HG03457 (cell line): ENCODE results near the gene RSPO1.
A peak's percentile ranks its signal among the peaks of the same experiment; 100 is the strongest.
"Not testable (repeated sequence)": the region's sequence is repeated elsewhere in the genome, so short reads cannot be mapped to it uniquely, and the experiment has no call there.

Experiments used
- ATAC-seq: cut with Tn5 transposase; IDR thresholded peaks from one replicate; pipeline ENCODE4 v1.9.1; 2021; ENCODE audit warnings: moderate number of reproducible peaks; ENCODE audit not compliant: unreplicated experiment

Gene RSPO1

DNA sequence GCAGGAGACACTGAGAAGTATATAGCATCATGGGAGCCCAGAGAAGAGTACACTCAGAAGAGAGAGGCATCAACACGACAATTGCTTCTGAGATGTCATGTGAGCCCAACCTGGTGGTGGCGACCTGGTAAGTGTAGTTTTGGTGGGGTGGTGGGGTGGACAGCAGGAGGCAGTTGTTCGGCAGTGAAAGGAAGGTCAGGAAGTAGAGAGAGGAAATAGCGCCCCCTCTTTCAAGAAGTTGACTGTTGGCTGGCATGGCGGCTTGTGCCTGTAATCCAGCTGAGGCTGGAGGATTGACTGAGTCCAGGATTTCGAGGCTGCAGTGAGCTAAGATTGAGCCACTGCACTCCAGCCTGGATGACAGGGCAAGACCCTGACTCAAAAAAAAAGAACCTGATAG is 12.6 kb downstream of the RSPO1 start:
- no peak for ATAC-seq

DNA sequence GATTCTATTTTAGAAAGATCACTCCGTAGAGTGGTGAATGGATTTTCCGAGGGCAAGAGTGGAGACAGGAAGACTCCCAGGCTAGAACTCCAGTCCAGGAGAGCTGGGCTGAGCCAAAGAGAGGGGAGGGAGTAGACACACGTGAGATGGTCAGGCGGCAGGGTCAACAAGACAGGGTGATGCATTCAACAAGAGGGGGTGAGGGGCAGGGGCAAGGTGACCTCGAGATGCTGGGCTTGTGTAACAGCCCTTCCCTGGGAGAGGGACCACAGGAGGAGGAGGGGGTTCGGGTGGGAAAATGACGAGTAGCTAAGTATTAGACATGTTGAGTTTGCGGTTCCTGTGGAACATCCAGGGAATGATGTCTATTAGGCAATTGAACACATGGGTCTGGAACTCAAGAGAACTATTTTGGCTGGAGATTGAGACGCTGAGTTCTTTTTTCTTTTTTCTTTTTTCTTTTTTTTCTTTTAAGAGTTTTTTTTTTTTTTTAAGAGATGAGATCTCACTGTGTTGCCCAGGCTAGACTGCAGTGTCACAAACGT is 13.3 kb downstream of the RSPO1 start:
- ATAC-seq: no peak

DNA sequence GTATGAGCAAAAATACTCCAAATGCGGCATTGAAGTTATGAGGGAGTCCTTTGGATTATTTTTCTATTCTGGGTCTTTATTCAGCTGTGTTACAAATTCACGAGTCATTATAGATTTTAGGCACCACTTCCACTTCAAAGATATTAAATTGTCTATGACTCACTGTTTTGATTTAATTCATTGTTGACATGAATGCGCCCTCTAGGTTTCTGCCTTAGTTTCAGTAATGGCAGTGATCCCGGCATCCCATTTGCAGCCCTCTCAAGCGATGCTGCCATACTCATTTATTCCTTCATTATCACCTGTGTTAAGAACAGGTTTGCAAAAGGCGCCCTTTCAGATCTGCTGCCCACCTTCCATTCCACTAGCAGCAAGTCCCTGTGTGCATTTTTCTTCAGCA is 14.0 kb downstream of the RSPO1 start:
- no peak for ATAC-seq

DNA sequence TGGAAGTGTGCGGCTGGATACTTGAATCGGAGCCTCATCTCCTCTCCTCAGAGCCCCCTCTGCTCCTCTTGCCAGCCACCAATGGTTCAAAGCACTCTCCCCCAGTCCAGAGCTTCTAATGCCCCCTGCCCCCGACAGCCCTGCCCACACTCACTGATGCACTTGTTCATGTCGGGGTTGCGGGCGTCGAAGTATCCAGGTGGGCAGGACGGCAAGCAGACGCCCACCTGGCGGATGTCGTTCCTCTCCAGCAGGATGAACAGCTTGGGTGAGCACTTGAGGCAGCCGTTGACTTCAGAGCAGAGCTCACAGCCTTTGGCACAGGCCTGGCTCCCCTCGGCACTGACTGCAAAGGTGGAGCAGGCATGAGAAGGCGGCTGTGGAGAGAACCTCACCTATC is 18.4 kb downstream of the RSPO1 start:
- ATAC-seq: no peak

DNA sequence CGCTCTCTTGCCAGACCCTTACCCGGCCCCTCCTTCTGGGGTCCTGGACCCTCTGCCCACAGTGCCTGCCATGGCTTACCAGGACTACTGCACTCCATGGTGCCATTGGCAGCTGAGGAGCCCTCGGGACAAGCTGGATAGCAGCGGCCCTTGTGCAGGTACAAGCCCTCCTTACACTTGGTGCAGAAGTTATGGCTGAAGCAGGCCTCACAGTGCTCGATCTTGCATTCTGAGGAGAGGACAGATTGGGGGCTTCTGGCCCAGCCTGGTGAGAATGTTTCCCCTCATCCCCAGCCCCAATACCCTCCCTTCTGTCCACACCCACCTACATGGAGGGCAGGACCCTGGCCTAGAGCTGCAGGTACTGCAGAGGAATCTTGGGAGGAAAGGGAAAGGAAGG is 20.6 kb downstream of the RSPO1 start:
- ATAC-seq: no peak

DNA sequence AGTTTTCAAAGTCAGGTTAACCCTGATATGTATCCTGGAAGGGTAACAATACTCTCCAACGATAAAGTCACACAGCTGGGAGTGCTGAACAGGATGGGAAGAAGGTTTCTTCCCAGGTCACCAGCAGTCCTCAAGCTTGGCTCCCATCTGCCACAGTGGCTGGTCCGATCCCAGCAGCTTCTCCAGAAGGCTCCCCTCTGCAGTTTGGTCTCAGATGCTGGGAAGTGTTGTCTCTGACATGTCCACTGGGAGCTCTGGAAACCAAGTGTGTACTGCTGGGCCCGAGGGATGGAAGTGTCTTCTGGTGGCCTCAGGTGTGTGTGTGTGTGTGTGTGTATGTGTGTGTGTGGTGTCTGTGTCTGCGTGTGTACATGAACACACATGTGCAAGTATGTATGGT is 22.5 kb downstream of the RSPO1 start:
- ATAC-seq: no peak

DNA sequence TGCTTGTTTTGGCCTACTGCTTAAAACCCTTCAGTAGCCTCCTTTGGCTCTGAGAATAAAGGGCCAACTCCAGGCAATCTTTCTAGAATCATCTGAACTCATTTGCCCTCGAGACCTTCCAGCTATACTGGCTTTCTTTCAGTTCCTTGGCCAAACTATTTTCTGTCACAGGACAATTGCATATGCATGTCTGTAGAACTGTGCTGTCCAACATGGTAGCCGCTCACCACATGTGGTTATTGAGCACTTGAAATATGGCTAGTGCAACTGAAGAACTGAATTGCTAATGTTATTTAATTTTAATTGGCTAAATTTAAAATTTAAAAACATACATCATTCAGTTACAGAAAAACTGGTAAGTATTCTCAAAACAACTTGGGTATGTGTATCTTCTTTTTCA is 24.7 kb downstream of the RSPO1 start:
- ATAC-seq: no peak

DNA sequence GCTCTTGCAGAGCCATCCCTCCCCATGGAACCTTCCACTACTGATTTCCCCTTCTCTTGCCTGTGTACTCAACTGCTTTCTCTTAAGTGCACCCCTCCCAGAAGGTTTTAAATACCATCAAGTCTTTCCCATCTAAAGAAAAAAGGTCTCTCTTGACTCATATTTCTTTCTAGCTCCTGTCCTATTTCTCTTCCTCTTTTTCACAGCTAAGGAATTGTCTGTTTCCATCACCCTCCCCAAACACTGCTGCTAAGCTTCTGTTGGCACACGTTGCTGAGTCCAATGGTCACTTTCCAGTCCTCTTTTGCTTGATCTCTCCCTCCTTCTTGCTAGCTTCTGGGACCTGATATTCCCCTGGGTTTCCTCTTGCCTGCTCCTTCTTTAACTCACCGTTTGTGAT is 25.7 kb downstream of the RSPO1 start:
- no peak for ATAC-seq

DNA sequence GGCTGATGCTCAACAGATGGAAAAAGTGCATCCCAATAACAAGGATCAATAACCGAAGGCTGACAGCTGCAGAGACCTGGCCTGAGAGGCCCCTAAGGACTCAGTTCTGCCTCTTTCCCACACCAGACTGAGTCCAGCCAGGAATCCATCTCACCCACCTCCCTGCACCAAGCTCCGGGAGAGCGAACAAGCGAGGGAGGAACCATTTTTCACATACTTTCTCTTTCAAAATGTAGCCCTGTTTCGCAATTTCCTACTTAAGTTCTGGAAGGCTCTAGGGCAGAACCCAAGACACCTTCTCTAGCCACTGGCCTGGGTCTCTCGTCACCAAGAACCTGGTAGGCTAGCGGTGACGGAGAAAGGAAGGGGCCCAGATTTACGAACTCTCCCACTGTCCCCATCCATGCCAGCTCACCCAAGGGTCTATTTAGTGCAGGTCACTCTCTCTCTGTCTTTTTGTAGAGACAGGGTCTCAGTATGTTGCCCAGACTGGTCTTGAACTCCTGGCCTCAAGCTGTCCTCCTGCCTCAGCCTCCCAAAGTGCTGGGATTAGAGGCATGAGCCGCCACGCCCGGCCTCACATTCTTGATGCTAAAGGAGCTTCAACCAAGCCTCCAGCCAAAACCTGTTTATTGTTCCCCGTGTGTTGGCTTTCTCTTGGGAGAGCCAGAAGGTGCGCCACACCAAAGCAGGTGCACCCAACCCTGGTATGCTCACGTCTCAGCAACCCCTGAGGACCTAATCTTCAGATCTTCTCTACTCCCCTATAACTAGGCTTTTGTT is 28.0 kb downstream of the RSPO1 start:
- no peak for ATAC-seq

DNA sequence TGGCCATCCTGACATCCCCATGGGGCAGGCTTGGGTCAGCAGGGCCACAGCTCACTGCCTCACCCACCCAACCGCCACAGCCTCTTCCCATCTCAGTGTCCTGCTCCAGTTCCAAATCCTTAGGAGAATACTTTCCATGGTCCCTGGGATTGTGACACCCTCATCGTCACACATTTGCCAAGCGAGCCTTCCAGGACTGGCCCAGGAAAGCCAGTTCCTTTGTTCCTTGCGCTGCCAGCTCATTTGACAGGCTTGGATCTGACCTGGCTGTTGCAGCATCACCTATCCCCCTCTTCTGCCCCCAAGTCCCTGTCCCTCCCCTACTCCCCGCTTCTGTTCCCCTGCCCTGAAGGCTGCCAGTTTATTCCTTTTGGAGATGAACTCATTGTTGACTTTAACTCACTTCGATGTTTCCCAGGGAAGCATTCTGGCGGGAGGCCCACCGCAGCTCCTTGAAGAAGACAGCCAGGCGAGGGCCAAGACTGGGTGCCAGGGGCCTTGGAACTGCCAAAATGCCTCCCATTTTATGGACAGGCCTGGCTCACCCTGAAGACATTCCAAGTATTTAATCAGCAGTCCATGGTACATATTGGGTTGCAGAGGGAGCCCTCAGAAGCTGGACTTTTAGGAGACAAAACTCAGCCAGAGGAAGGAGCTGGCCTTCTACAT is 28.8 kb downstream of the RSPO1 start:
- no peak for ATAC-seq

DNA sequence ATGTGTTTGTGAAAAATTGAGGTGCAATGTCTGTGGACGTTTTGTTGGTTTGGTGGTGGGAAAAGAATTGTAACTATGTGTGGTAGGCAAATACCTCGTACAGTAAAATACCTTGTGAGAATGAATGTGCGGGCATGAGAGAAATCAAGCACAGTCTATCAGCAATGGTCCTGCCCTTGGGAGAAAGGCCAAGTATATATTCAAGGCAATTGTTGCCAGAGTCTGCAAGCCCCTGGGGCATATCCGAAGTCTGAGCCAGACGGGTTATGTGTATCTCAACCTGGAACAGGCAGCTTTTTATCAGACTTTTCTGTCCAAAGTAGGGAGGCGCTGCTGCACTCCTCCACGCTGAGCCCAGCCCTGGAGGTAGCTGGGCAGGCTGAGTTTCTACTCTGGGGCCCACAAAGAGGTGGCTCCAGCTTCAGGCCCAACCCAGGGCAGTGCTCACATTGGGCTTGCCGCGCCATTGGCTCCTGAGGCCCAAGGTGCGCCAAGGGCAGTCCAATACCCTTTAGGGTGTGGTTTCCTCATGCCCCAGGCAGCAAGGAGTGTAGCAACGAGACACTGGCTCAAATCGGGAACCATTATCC is 29.5 kb downstream of the RSPO1 start:
- ATAC-seq: no peak

DNA sequence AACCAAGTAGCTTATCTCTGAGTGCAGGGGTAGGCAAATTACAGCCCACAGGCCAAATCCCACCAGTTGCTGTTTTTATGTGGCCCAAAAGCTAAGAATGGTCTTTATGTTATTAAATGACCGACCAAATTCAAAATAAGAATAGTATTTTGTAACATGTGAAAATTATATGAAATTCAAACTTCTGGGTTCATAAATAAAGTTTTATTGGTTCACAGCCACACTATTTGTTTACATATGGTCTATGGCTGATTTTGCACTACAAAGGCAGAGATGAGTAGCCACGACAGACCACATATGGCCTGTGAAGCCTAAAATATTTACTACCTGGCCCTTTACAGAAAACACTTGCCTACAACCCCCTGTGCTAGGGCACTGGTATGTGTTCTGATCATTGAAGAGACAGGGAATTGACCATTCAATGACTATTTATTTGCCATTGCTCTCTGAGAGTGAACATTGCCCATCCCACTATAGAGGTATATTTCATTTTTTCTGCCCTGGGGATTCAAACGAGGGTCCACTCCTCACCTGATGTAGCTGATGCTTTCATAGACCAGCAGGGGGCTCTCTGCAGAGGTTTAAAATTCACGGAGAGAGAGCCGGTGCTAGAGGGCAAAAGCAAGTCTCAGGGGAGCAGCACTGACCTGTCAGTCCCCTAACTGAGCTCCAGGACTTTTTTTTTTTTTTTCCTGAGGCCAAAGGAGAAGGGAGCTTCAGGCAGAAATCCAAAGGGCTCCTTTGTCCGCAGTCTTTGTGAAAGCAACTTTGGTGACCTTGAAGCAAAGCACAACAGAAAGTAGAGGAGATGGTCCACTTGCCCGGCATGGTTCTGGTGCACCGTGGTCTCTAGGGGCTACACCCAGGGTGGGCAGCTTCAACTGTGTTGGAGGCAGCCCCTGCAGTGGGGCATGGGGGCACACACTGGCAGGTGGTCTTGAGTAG is 31.7 kb downstream of the RSPO1 start:
- no peak for ATAC-seq

DNA sequence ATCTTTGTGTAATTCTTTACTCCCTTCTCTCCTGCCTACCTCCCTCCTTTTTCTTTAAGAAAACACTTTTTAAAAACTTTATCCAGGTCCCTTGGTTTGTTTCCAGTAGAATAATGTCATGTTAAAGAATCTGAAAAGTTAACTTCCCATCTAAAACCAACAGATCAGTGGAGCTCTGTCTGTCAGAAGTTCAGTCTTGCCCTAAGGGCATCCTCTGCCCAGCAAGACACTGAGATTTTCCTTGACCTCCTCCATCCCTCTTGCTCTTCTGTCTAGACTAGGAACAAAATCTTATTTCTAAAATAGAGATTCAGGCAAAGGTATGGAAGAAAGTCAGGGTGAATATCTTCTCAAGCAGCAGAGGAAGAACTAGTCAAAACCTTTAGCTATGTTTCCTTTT is 33.3 kb downstream of the RSPO1 start:
- no peak for ATAC-seq

DNA sequence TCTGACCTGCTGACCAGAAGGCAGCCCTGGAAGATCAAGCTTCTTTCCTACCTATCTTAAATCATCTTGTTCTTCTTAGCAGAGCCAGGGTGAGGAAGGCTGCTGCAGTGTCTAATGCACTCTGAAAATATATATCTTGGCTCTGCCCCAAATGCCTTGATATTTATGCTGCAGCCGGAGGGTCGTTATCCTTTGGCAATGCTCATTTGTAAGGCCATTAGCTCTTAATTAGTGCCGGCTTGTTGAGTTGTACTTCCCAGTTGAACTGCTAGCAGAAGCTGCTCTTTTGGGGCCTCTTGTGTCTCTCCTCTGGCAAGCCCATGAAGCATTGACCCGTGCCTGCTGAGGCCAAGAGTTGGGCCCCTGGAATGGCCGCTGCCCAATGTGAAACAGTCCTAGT is 34.8 kb downstream of the RSPO1 start:
- ATAC-seq: no peak

DNA sequence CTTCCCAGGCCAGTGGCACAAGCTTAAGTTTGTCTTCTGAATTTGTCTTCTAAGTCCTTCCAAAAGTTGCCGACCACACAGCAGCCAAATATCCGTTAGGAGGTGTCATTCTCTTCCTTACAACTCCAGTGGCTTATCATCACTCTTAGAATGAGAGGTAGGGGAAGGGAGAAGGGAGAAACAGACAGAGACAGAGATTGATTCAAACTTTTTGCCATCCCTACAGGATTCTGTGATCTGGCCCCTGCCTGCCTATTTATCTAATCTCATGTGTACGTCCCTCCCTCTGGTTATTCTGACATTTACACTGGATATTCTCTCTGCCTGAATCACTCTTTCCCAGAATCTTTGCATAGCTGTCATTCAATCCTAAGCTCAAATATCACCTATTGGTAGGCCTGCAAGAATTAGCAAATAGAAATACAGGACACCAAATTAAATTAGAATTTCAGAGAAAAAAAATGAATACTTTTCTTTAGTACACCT is 38.5 kb downstream of the RSPO1 start:
- no peak for ATAC-seq

DNA sequence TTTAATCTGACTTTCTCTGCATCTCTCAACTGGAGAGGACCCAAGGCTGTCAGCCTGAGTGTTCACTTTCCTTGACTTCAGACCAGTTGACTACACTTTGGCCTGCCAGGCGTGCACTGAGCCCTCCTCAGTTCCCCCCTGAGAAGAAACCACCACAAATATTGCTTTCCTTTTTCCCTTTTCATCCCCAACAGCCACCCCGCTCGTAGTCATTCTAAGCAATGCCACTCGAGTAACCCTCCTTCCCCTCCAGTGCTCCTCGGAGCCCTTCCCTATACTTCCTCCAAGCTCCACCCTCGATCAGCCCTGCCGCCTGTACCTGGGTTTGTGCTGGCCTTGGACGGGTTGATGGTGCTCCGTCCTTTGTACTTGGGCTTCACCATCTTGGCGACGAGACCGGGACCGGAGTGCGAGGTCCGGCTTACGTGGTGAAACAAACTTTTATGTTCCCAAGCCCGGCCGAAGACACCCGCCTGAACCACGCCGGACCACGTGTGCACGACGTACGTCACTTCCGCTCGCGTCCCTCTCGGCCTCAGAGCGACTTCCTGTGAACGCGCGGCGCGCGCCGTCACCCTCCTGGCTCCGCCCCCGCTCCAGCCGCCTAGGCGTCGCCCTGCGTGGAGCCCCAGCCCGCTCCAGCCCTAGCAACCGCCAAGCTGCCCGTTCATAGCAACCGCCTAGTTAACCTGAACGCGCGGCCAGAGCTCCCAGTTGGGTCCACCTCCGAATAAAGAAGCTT is 39.1 kb downstream of the RSPO1 start, which contains the start of gene GNL2:
GNL2 (minus strand) TSS at position 498 of the 742 bp plus-strand sequence; CDS start at position 383, 115 bp downstream.
- ATAC-seq: peak; percentile 85

DNA sequence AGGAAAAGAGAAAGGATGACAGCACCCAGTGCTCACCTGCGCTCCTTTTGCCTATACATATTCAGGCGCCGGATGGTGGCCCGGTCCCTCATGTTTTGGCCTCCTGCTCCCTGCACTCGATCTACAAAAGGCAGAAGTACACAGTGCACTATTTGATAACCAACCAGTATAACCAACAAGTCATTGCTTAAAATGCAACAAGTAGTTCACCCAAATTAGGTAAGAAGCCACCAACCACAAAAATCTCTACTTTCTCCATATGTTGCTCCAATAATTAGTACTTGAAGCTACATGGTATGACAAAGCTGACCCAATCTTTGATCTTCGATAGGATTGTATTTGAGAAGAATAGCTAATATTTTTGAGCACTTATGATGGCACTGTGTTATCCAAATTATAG is 41.0 kb downstream of the RSPO1 start:
- ATAC-seq: no peak

DNA sequence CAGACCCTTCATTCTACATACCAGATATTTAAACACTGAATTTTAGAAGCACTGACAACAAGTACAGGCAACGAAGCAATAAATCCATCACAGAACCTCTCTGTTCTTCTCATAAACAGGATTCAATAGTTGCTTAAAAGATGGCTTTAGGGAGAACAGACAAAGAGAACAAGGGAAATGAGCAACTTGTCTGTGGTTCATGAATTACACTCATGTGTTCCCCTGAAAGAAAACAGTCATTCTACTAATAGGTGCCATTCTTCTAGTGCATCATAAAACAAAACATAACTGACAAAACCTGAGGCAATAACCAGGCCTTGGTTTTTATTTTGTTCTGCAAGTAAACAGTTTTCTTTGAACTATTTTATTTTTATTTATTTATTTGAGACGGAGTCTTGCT is 45.8 kb downstream of the RSPO1 start:
- ATAC-seq: no peak

DNA sequence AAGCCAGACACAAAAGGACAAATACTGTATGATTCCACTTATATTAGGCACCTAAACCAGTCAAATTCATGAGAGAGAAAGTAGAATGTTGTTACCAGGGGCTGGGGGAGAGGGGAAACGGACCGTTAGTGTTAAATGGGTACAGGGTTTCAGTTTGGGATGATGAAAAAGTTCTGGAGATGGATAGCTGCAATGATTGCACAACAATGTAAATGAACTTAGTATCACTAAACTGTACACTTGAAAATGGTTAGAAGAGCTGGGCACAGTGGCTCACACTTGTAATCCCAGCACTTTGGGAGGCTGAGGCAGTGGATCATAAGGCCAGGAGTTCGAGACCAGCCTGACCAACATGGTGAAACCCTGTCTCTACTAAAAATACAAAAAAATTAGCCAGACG is 50.1 kb downstream of the RSPO1 start:
- not testable (repeated sequence) for ATAC-seq

DNA sequence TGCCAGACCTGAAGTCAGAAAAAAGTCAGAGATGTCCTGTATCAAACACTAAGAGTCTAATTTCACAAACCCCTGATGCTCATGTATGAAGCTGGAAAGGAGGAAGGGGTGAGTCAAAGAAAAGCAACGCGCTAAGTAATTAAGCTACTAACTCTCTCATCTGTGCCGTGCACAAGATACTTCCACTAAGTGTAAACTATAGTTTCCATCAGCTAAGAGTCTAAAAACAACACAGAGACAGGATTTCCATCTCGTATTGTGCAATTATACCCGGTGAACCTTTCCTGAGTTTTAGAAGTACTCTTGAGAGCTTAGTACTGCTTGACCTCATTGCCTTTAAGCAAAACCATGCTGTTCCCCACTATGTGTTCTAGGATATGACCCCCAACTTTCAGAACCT is 59.0 kb downstream of the RSPO1 start:
- ATAC-seq: no peak
